Urinary bladder (tissue), 4 donors: Measurements from ENCODE around the gene AEN. TPM values are rescaled to one million over a fixed set of nuclear protein-coding genes. Genes with fewer than 3 reads are reported as not detected.
A peak's percentile ranks its signal among the peaks of the same experiment; 100 is the strongest.

Experiments used
- DNase-seq: peaks from one replicate; pipeline ENCODE4 v3.0.0-alpha.2; 2015; ENCODE audit errors: extremely low spot score
- H3K27ac ChIP-seq: one replicate; pipeline ENCODE4 v1.5.1; 2013; ENCODE audit warnings: low read depth, mild to moderate bottlenecking, moderate library complexity
- H3K36me3 ChIP-seq: one replicate; pipeline ENCODE4 v1.6.1; 2013; ENCODE audit warnings: mild to moderate bottlenecking, moderate library complexity; ENCODE audit not compliant: insufficient read depth
- H3K4me1 ChIP-seq: one replicate; pipeline ENCODE4 v1.6.1; 2013; ENCODE audit warnings: mild to moderate bottlenecking, moderate library complexity; ENCODE audit not compliant: insufficient read depth
- H3K4me3 ChIP-seq: one replicate; pipeline ENCODE4 v1.5.1; 2013; ENCODE audit warnings: low read depth, low read length
- WGBS: extraction: QIAGEN DNeasy Blood & Tissue Kit; methylation state at CpG from one replicate; pipeline ENCODE4 v1.1.7; 2013; 5-methylcytosine and 5-hydroxymethylcytosine counted together
- polyA plus RNA-seq: library from polyadenylated mRNA; stranded (reverse); fragments of 200-250 nt; gene quantifications from one replicate; pipeline ENCODE4 v1.2.3, GENCODE V29; 2013
- total RNA-seq: library from RNA; depleted of rRNA; stranded (reverse); fragments of >200 nt; gene quantifications from one replicate; pipeline ENCODE4 v1.2.3, GENCODE V29; 2014
- donor health status: healthy with polysubstance abuse.
- donor health status: healthy.

The AEN gene
- total and polyA plus RNA-seq, 2 donors, result 5.4 to 9.3 TPM

DNA sequence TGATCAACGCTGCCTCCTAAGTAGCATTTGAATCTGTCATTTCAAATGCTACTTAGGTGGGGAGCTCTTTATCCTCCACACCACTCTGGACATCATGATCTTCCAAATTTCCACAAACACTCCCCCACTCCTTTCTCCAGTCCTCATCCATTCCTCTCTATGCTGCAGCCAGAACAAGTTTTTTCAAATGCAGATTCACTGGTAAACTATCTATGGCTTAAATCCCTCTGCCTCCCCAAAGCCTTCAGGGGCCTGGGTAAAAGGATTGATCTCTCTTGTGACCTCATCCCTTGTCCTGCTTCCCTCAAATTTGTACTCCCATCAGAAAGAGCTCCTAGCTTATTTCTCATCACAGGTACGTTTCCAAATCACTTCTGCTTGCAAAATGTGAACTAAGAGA, 1.3 kb upstream of the AEN start:
- WGBS, result 83% methylated on average over 2 of the region's 2 CpGs
- DNase-seq, result no peak
- no peak overlapping the region for H3K4me3 ChIP-seq
- H3K36me3 ChIP-seq, result no peaks in the 10 kb centered on the region
- H3K27ac ChIP-seq, result no peak overlapping the region
- H3K4me1 ChIP-seq, result no peaks in the 10 kb centered on the region

DNA sequence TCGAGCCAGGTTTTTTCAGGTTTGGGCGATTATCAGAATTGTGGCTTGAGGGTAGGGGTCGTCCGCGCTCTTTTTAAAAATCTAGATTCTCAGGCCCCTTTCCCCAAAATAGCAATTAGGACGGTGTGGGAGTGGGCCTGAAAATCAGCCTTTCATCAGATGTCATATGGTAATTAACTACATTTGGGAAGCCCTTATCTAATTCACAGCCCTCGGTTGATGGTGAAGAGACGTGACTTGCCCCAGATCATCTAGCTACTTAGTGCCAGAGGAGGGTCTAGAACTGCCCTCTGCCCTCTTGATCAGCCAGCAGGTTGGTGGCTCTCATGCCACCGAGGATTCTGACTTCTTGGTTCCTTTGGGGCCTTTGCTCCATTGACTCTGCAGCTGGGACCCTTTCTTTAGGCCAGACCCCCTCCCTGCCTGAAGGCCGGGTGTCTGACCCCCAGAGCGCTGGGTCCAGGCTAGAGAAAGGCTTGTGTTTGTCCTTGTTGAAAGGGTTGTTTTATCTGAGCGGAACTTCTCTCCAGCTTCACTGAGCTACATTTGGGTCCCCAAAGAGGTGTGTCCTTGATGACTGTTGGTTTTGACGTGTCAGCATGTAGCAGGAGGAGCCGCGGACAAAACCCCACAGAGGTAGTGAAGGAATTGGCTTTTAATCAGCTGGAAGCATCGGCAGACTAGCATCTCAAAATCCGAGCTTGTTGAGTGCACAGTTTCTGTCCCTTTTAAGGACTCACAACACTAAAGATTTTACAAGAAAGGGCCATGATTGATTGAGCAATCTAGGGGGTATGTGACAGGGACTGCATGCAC, 857 bp downstream of the AEN start:
- WGBS, result 24% methylated on average over 17 of the region's 17 CpGs
- DNase-seq, result no peak
- Histone ChIP-seq H3K27ac (peak overlapping the region; percentile 11), H3K4me1 (no peaks in the 10 kb centered on the region), H3K4me3 (peak overlapping the region; percentile 73), H3K36me3 (no peaks in the 10 kb centered on the region)

DNA sequence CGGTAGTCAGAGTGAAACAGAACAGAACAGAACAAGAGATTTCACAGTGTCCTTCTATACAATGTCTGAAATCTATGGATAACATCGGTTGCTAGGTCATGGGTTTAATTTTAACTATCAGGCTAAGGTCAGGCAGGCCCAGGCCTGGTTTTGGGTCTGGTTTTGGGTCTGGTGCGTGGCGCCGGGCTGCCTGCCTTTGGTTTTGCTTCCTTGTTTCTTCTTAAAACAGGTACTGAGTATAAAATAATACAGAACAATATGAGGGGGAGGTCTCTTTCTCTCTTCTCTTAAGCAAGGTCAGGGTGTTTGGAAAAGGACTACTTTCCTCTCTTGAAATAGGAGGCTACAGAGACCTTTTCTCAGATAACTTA, 1.4 kb downstream of the AEN start:
- Histone ChIP-seq H3K4me3 (no peak overlapping the region), H3K4me1 (no peaks in the 10 kb centered on the region), H3K36me3 (no peaks in the 10 kb centered on the region), H3K27ac (peak overlapping the region; percentile 45)
- DNase-seq, result no peak
- 60% methylated on average over 5 of the region's 5 CpGs for WGBS

DNA sequence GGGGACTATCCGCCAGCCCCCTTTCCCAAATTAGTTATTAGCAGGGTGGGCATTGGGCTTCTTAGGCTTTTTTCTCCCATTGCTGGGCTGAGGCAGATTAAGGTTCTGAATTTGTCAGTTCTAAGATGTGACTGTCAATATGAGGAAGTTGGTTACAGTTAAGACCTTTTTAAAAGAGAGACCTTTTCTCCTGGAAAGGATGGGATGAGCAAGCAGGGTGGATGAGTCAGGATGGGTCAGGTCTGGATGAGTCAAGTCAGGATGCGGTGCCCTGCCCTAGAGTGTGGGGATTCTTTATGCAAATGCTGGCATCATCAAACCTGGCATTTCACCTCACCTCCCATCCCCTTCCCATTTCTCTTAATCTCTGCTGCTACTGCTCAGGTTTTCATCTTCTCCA, 1.9 kb downstream of the AEN start:
- Histone ChIP-seq H3K36me3 (no peaks in the 10 kb centered on the region), H3K4me1 (no peaks in the 10 kb centered on the region), H3K27ac (peak overlapping the region; percentile 45), H3K4me3 (no peak overlapping the region)
- no peak for DNase-seq
- WGBS, result 81% methylated on average over 2 of the region's 2 CpGs

DNA sequence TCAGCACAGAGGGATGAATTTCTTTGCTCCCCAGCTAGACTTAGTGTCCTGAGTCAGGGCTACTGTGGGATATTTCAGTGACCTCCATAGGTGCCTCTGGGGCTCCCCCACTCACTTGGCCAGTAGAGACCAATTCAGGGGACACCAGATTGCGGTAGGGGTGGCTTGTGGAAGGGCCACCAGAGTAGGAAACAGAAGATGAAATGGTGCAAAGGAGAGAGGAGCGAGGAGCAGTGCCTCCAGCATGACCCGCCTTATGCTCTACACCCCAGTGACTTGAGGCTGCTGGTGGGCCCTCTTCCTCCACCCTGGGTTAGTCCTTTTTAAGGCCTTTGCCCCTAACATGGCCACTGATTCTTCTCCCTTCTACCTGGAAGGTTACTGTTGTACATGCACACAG, 2.5 kb downstream of the AEN start:
- WGBS, result 97% methylated on average over 3 of the region's 3 CpGs
- Histone ChIP-seq H3K4me1 (no peaks in the 10 kb centered on the region), H3K4me3 (no peak overlapping the region), H3K36me3 (no peaks in the 10 kb centered on the region), H3K27ac (no peak overlapping the region)
- no peak for DNase-seq

DNA sequence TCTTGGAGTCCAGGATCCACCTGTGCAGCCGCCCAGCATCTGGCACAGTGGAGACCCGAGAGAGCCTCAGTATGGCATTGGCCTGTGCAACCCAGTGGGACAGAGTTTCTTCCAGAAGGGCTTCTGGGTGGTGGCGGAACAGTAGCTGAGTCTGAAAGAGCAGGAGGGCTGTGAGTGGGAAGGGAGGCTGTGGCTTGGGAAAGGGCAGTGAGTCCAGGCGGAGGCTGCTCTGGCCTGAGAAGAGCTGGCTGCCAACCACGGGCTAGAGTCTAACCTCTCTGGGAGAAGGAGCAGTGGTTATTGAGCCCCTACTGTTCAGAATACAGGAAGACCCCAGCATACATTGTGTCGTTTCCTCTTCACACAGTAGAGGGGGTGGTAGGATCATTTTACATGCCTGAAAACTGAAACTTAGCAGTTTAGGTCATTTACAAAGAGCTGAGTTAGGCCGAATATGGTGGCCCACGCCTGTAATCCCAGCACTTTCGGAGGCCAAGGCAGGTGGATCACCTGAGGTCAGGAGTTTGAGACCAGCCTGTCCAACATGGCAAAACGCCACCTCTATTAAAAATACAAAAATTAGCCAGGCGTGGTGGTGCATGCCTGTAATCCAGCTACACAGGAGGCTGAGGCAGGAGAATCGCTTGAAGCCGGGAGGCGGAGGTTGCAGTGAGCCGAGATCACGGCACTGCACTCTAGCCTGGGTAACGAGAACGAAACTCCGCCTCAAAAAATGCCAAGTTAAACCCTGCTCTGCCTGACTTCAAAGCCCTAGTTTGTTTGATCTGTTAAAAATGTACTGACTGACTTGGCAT, 3.2 kb downstream of the AEN start:
- no peaks in the 10 kb centered on the region for H3K4me1 ChIP-seq
- no peak overlapping the region for H3K4me3 ChIP-seq
- H3K36me3 ChIP-seq, result peaks cover 2% of the 10 kb centered on the region
- WGBS, result 59% methylated on average over 19 of the region's 19 CpGs
- peak; percentile 40 for DNase-seq
- H3K27ac ChIP-seq, result no peak overlapping the region

DNA sequence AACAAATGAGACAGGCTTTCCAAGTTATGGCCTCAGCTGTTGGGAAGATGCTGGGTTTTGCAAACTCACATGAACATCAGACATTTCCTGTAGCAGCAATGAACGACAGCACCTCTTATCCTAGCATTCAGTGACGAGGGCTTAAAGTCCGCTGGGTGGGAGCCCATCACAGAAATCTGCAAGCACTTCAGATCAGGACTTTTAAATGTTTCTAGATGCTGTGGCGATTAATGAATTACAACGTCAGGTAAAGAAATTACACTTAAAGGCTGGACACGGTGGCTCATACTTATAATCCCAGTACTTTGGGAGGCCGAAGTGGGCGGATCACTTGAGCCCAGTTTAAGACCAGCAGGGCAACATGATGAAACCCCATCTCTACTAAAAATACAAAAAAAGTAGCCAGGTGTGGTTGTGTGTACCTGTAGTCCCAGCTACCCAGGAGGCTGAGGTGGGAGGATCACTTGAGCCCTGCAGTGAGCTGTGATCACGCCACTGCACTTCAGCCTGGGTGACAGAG, 3.9 kb downstream of the AEN start:
- DNase-seq, result no peak
- no peaks in the 10 kb centered on the region for H3K4me1 ChIP-seq
- WGBS, result 81% methylated on average over 9 of the region's 9 CpGs
- H3K4me3 ChIP-seq, result no peak overlapping the region
- no peak overlapping the region for H3K27ac ChIP-seq
- peaks cover 2% of the 10 kb centered on the region for H3K36me3 ChIP-seq

DNA sequence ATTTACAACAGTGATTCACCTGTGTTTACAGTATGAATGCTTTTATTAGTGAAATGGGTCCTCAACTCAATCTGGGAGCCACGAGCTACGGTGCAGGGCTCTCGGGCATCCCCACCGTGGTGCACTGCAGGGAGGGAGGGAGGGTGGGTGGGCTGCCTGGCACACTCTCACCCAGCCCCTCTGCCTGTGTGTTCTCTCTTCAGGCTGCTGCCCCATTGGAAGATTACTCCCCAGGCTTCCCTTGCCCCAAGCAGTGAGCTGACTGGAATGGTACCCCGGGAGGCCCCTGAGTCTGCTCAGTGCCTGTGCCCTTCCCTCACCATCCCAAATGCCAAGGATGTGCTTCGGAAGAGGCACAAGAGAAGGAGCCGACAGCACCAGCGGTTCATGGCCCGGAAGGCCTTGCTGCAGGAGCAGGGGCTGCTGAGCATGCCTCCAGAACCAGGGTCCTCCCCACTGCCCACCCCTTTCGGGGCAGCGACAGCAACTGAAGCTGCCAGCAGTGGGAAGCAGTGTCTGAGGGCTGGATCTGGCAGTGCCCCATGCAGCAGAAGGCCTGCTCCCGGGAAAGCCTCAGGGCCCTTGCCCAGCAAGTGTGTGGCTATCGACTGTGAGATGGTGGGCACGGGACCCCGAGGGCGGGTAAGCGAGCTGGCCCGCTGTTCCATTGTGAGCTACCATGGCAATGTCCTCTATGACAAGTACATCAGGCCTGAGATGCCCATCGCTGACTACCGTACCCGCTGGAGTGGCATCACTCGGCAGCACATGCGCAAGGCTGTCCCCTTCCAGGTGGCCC, 5.0 kb downstream of the AEN start:
- DNase-seq, result no peak
- no peak overlapping the region for H3K27ac ChIP-seq
- WGBS, result 95% methylated on average over 23 of the region's 23 CpGs
- H3K4me3 ChIP-seq, result no peak overlapping the region
- H3K36me3 ChIP-seq, result peaks cover 2% of the 10 kb centered on the region
- H3K4me1 ChIP-seq, result no peaks in the 10 kb centered on the region

DNA sequence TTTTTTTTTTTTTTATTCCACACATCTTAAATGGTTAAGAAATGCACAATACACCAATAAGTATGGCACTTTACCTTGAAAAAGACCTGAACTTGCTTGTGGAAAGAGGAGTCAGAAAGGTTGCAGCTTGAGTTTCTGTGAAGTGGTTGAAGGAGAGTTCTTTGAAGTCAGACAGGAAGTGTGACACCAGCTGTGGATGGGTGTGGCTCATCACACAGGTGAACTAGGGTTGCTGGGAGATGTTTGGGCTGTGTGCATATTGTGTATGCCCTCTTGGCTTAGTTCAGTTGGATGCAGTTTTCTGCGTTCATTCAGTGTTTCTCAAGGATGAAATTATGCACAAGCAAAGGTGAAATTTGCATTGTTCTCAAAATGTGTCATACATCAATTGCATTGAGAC, 6.3 kb downstream of the AEN start:
- Histone ChIP-seq H3K27ac (no peak overlapping the region), H3K4me3 (no peak overlapping the region), H3K36me3 (peaks cover 2% of the 10 kb centered on the region), H3K4me1 (no peaks in the 10 kb centered on the region)
- WGBS, result 94% methylated on average over 1 of the region's 1 CpG
- no peak for DNase-seq

DNA sequence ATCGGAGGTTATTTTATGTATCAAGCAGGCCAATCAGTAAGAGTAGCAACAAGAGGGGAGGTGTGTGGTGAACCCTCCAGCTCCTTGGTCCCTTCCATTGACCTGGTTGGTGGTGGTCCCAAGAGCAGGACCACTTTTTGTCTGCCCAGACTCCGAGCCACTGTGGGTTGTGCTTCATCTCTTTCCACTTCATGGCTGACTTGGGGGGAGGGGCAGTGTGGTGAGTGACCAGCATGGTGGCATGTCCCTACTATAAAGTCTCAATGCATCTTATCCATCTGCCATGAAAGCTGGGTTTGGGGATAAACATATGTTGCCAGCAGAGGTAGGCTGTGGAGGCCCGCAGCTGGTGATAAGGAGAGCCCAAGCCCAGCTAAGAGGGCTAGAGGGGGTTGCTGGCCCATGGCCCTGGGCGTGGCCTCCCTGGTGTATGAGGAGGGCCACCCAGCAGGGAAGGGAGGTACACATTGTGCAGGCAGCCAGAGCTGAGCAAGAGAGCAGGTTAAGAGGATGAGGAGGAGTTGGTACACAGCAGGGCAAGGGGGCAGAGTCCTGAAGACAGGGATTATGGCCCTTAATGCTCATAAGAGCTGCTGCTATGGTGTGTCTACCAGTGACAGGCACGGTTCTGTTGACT, 7.0 kb downstream of the AEN start:
- WGBS, result 95% methylated on average over 5 of the region's 5 CpGs
- Histone ChIP-seq H3K4me1 (no peaks in the 10 kb centered on the region), H3K4me3 (no peak overlapping the region), H3K27ac (no peak overlapping the region), H3K36me3 (peaks cover 2% of the 10 kb centered on the region)
- no peak for DNase-seq

DNA sequence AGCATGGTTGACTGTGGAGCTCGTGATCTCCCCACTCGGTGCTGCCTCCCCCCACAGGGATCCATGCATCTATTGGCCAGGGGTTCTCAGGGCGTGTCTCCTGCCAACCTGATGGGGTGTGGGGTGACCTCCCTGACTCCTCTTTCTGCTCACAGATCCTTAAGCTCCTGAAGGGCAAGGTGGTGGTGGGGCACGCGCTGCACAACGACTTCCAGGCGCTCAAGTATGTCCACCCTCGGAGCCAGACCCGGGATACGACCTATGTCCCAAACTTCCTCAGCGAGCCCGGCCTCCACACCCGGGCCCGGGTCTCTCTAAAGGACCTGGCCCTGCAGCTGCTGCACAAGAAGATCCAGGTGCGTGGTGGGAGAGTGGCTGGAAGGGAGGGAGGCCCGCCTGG, 7.9 kb downstream of the AEN start:
- H3K4me1 ChIP-seq, result no peaks in the 10 kb centered on the region
- no peak overlapping the region for H3K4me3 ChIP-seq
- H3K36me3 ChIP-seq, result peaks cover 2% of the 10 kb centered on the region
- no peak overlapping the region for H3K27ac ChIP-seq
- 92% methylated on average over 16 of the region's 16 CpGs for WGBS
- no peak for DNase-seq

DNA sequence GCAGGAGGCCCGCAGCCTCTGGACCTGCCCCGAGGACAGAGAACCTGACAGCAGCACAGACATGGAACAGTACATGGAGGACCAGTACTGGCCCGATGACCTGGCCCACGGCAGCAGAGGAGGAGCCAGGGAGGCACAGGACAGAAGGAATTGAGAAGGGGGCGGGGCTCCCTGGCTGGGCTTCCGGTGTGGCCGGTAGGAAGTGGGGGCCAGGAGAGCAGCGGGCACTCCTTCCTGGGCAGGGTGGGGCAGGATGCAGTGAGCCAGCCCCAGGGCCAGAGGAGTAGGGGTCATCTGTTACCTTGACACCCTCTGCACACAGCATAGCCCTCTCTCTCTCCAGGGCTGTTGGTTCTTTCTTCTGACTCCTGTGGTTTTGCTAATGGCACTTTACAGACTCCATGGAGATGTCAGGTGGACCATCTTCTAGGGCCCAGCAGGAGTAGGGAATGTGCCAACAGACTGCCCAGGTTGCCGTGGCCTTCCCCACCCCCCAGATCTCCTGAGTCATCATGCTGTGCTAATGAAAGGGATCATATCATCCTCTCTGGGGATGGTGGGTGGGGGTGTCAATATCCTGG, 9.1 kb downstream of the AEN start:
- H3K4me1 ChIP-seq, result no peaks in the 10 kb centered on the region
- H3K36me3 ChIP-seq, result peaks cover 2% of the 10 kb centered on the region
- DNase-seq, result no peak
- H3K27ac ChIP-seq, result no peak overlapping the region
- no peak overlapping the region for H3K4me3 ChIP-seq
- WGBS, result 72% methylated on average over 9 of the region's 9 CpGs
